Activated naive CD8-positive, alpha-beta T cell treated with anti-CD3 and anti-CD28 coated beads, Interleukin-2, amount 10 ng/mL, durations not matched to agents 7 days and 5 days (primary cell): ENCODE results near the gene TMEM8B. TPM values are rescaled to one million over a fixed set of nuclear protein-coding genes. Genes with fewer than 3 reads are reported as not detected.

Experiments
- ATAC-seq: fragments of 150-1000 bp; cut with Tn5 transposase; one replicate; pipeline ENCODE4 v1.10.0; 2021; ENCODE audit warnings: low read depth, moderate library complexity
- POLR2A ChIA-PET: fragments of 350-600 bp; sonication (Branson Sonifier 250); formaldehyde crosslinking; loops from one replicate; lab custom pipeline; 2021; ENCODE audit warnings: antibody characterized with exemption; lab: Charles Lee
- DNase-seq: peaks from one replicate; pipeline ENCODE4 v3.0.0; 2021
- H3K27ac Mint-ChIP-seq: one replicate; pipeline ENCODE4 v1.8.0; 2022; ENCODE audit warnings: mild to moderate bottlenecking, mixed read lengths
- H3K27me3 Mint-ChIP-seq: one replicate; pipeline ENCODE4 v1.8.0; 2022; ENCODE audit warnings: mild to moderate bottlenecking, moderate library complexity, mixed read lengths
- H3K36me3 Mint-ChIP-seq: one replicate; pipeline ENCODE4 v1.8.0; 2021; ENCODE audit warnings: mild to moderate bottlenecking, mixed read lengths
- H3K4me1 Mint-ChIP-seq: one replicate; pipeline ENCODE4 v1.8.0; 2021; ENCODE audit warnings: mixed read lengths
- H3K4me3 Mint-ChIP-seq: one replicate; pipeline ENCODE4 v1.8.0; 2022; ENCODE audit warnings: mild to moderate bottlenecking, moderate library complexity, mixed read lengths
- H3K9me3 Mint-ChIP-seq: one replicate; pipeline ENCODE4 v1.8.0; 2021; ENCODE audit warnings: mixed read lengths
- total RNA-seq, 2 experiments: library from RNA; stranded (reverse); gene quantifications; one replicate each; pipeline ENCODE4 v1.2.3, GENCODE V29; 2021

TMEM8B gene
- total RNA-seq, 2 experiments from 2014 or later: 5.9 to 6.1 TPM

GRCh38 chr9:35797311-35798109 lies 31.5 kb upstream of the TMEM8B start:
- H3K27ac Mint-ChIP-seq: no peak overlapping the region
- H3K36me3 Mint-ChIP-seq: peaks cover 4% of the 10 kb centered on the region
- H3K27me3 Mint-ChIP-seq: no peaks in the 10 kb centered on the region
- DNase-seq: no peak
- no peak overlapping the region for H3K4me3 Mint-ChIP-seq
- ATAC-seq: no peak
- peaks cover 10% of the 10 kb centered on the region for H3K4me1 Mint-ChIP-seq
- H3K9me3 Mint-ChIP-seq: no peaks in the 10 kb centered on the region
- POLR2A ChIA-PET: no interaction called here

- H3K36me3 Mint-ChIP-seq: peaks cover 5% of the 10 kb centered on the region
- no peak for DNase-seq
- ATAC-seq: no peak
- POLR2A ChIA-PET: no interaction called here
- no peak overlapping the region for H3K27ac Mint-ChIP-seq
- no peaks in the 10 kb centered on the region for H3K9me3 Mint-ChIP-seq
- peaks cover 10% of the 10 kb centered on the region for H3K4me1 Mint-ChIP-seq
- H3K4me3 Mint-ChIP-seq: no peak overlapping the region
- H3K27me3 Mint-ChIP-seq: no peaks in the 10 kb centered on the region
These were observed 30.2 kb upstream of the TMEM8B start for GRCh38 chr9:35798658-35799374.

GRCh38 chr9:35800530-35800929 lies 28.5 kb upstream of the TMEM8B start:
- no peak overlapping the region for H3K27ac Mint-ChIP-seq

GRCh38 chr9:35801328-35802128 lies 27.5 kb upstream of the TMEM8B start:
- Mint-ChIP-seq H3K4me1 (peaks cover 4% of the 10 kb centered on the region), H3K36me3 (peaks cover 7% of the 10 kb centered on the region), H3K27ac (no peak overlapping the region), H3K27me3 (no peaks in the 10 kb centered on the region), H3K4me3 (no peak overlapping the region), H3K9me3 (no peaks in the 10 kb centered on the region)
- DNase-seq (no peak), ATAC-seq (no peak)
- POLR2A ChIA-PET: interaction anchor here (2.6 kb wide), 1 partner anchor 10 kb away, joined by 11 read pairs; the partner anchor contains the start of gene SPAG8

More at GRCh38 chr9:35800530-35800929, 28.5 kb upstream of the TMEM8B start:
- Mint-ChIP-seq H3K36me3 (peaks cover 7% of the 10 kb centered on the region), H3K27me3 (no peaks in the 10 kb centered on the region), H3K4me3 (no peak overlapping the region), H3K4me1 (peaks cover 3% of the 10 kb centered on the region), H3K9me3 (no peaks in the 10 kb centered on the region)
- no peak for ATAC-seq
- no peak for DNase-seq
- POLR2A ChIA-PET: interaction anchor here (2.6 kb wide), 1 partner anchor 11 kb away, joined by 11 read pairs; the partner anchor contains the start of gene SPAG8

GRCh38 chr9:35806101-35806500 lies 22.9 kb upstream of the TMEM8B start:
- H3K27ac Mint-ChIP-seq: no peak overlapping the region
- H3K4me3 Mint-ChIP-seq: no peak overlapping the region
- no peaks in the 10 kb centered on the region for H3K27me3 Mint-ChIP-seq
- peaks cover 9% of the 10 kb centered on the region for H3K4me1 Mint-ChIP-seq
- no peak for DNase-seq
- ATAC-seq: no peak
- POLR2A ChIA-PET: interaction anchor here (0.6 to 1.7 kb wide), 3 partner anchors 8 to 52 kb away, joined by 3 to 4 read pairs (median 3); partner anchors contain the start of gene HINT2
- peaks cover 15% of the 10 kb centered on the region for H3K36me3 Mint-ChIP-seq
- H3K9me3 Mint-ChIP-seq: no peaks in the 10 kb centered on the region

- POLR2A ChIA-PET: no interaction called here
These were observed 20.6 kb upstream of the TMEM8B start for GRCh38 chr9:35808433-35808832.

GRCh38 chr9:35810122-35810521 lies 18.9 kb upstream of the TMEM8B start:
- Mint-ChIP-seq H3K9me3 (no peaks in the 10 kb centered on the region), H3K4me3 (no peak overlapping the region), H3K27ac (peak overlapping the region; percentile 89), H3K36me3 (peaks cover 16% of the 10 kb centered on the region), H3K27me3 (no peaks in the 10 kb centered on the region), H3K4me1 (peaks cover 33% of the 10 kb centered on the region)
- ATAC-seq (no peak), DNase-seq (no peak)
- POLR2A ChIA-PET: no interaction called here

More at GRCh38 chr9:35808433-35808832, 20.6 kb upstream of the TMEM8B start:
- Mint-ChIP-seq H3K9me3 (no peaks in the 10 kb centered on the region), H3K27me3 (no peaks in the 10 kb centered on the region), H3K36me3 (peaks cover 16% of the 10 kb centered on the region), H3K4me1 (peaks cover 28% of the 10 kb centered on the region), H3K4me3 (no peak overlapping the region), H3K27ac (no peak overlapping the region)
- ATAC-seq (no peak), DNase-seq (no peak)

GRCh38 chr9:35811381-35812024 lies 17.5 kb upstream of the TMEM8B start:
- Mint-ChIP-seq H3K4me1 (peaks cover 36% of the 10 kb centered on the region), H3K4me3 (peak overlapping the region; percentile 76), H3K27ac (peak overlapping the region; percentile 89), H3K36me3 (peaks cover 14% of the 10 kb centered on the region), H3K27me3 (no peaks in the 10 kb centered on the region), H3K9me3 (no peaks in the 10 kb centered on the region)
- DNase-seq (no peak), ATAC-seq (no peak)
- POLR2A ChIA-PET: interaction anchor here (0.6 to 2.3 kb wide), 15 partner anchors 11 to 208 kb away, joined by 3 to 11 read pairs (median 4); partner anchors contain the start of genes ARHGEF39, CREB3, FAM221B and GBA2

GRCh38 chr9:35812025-35812602 lies 16.9 kb upstream of the TMEM8B start, which contains the start of gene SPAG8:
TSS of gene SPAG8 (minus strand) at chr9:35812262. CDS start at chr9:35812147, 115 bp downstream.
- ATAC-seq: peak; percentile 71
- peak within 1 kb of the TSS; percentile 89 for H3K27ac Mint-ChIP-seq
- peaks cover 1% of the 10 kb centered on the region for H3K27me3 Mint-ChIP-seq
- H3K4me1 Mint-ChIP-seq: peaks cover 32% of the 10 kb centered on the region
- POLR2A ChIA-PET: interaction anchor here (0.6 to 2.3 kb wide), 14 partner anchors 10 to 209 kb away, joined by 3 to 11 read pairs (median 4); partner anchors contain the start of genes ARHGEF39, CREB3, FAM221B and GBA2
- peak within 1 kb of the TSS; percentile 76 for H3K4me3 Mint-ChIP-seq
- H3K36me3 Mint-ChIP-seq: peaks cover 14% of the 10 kb centered on the region
- peak; percentile 97 for DNase-seq
- H3K9me3 Mint-ChIP-seq: no peaks in the 10 kb centered on the region

GRCh38 chr9:35813434-35814105 lies 15.5 kb upstream of the TMEM8B start:
- peaks cover 32% of the 10 kb centered on the region for H3K4me1 Mint-ChIP-seq
- DNase-seq (no peak), ATAC-seq (no peak)
- peaks cover 6% of the 10 kb centered on the region for H3K27me3 Mint-ChIP-seq
- peak overlapping the region; percentile 94 for H3K27ac Mint-ChIP-seq
- H3K36me3 Mint-ChIP-seq: peaks cover 11% of the 10 kb centered on the region
- no peaks in the 10 kb centered on the region for H3K9me3 Mint-ChIP-seq
- H3K4me3 Mint-ChIP-seq: peak overlapping the region; percentile 77
- POLR2A ChIA-PET: interaction anchor here (0.6 to 2.0 kb wide), 12 partner anchors 8 to 168 kb away, joined by 3 to 9 read pairs (median 4); partner anchors contain the start of genes CREB3, FAM221B, SIT1 and TLN1

GRCh38 chr9:35814106-35814840 lies 14.8 kb upstream of the TMEM8B start:
- H3K4me3 Mint-ChIP-seq: peak overlapping the region; percentile 77
- POLR2A ChIA-PET: interaction anchor here (0.5 to 2.0 kb wide), 13 partner anchors 9 to 762 kb away, joined by 3 to 9 read pairs (median 4); partner anchors contain the start of genes CREB3, FAM221B, SIT1 and TLN1
- H3K27me3 Mint-ChIP-seq: peaks cover 6% of the 10 kb centered on the region

More at GRCh38 chr9:35814106-35814840, 14.8 kb upstream of the TMEM8B start:
- no peak for DNase-seq
- peak; percentile 9 for ATAC-seq
- no peaks in the 10 kb centered on the region for H3K9me3 Mint-ChIP-seq
- H3K4me1 Mint-ChIP-seq: peaks cover 30% of the 10 kb centered on the region
- H3K36me3 Mint-ChIP-seq: peaks cover 6% of the 10 kb centered on the region
- H3K27ac Mint-ChIP-seq: peak overlapping the region; percentile 94
